K562 (cell line): Measurements from ENCODE around the gene OPRM1. TPM values are rescaled to one million over a fixed set of nuclear protein-coding genes. Genes with fewer than 3 reads are reported as not detected.

Source experiments
- ATAC-seq: fragments of 200-7000 bp; cut with Tn5 transposase; 3 replicates; pipeline ENCODE4 v1.9.1; 2020; ENCODE audit warnings: moderate library complexity
- BruUV-seq: library from RNA; stranded (reverse); fragments of 400-500 nt; replicated peaks from 2 replicates; lab custom pipeline; 2021; lab: Mats Ljungman, UMichigan
- CTCF ChIA-PET: fragments of 300-600 bp; formaldehyde crosslinking; extraction: SDS; loops from one replicate; lab custom pipeline; 2021; ENCODE audit warnings: low intra/inter-chr PET ratio; lab: Yijun Ruan, JAX
- POLR2A ChIA-PET: fragments of 300-600, 350-650 bp; sonication (Branson Sonifier 250); formaldehyde crosslinking; extraction: SDS; loops from one replicate; lab custom pipeline; 2021; ENCODE audit warnings: antibody characterized with exemption, inconsistent platforms; lab: Yijun Ruan, JAX
- DNase-seq, 4 experiments: peaks; one replicate each; pipeline versions ENCODE4 v3.0.0 to v3.0.0-alpha.2; 2011 to 2018; ENCODE audit warnings: low spot score in 3 of 4, mixed read lengths in 3 of 4; ENCODE audit errors: extremely low read depth in 1 of 4
- FAIRE-seq: peaks from 2 replicates; lab custom pipeline; 2011; peaks lifted over from hg19 to GRCh38; lab: Jason Lieb, UNC
- H2AFZ ChIP-seq: 2 replicates; pipeline ENCODE4 v1.6.0; 2011; ENCODE audit warnings: low read depth, low read length, control low read depth, inconsistent platforms
- H3K27ac ChIP-seq: fragments of 200-600 bp; 3 replicates; pipeline ENCODE4 v1.8.0; 2011; ENCODE audit warnings: low read depth, mild to moderate bottlenecking, control low read depth, inconsistent platforms, low read length, moderate library complexity, mixed read lengths; ENCODE audit errors: extremely low read depth
- H3K27me3 ChIP-seq, 2 experiments: fragments of 300-600 bp in 1 of 2; 2 replicates in 1 of 2; 3 replicates in 1 of 2; pipeline versions ENCODE4 v1.6.0 to v1.8.0; 2011; ENCODE audit warnings: inconsistent platforms in 2 of 2, low read length in 2 of 2, mild to moderate bottlenecking in 1 of 2, mixed read lengths in 1 of 2, moderate library complexity in 1 of 2; ENCODE audit not compliant: control insufficient read depth in 2 of 2, insufficient read depth in 2 of 2
- H3K36me3 ChIP-seq: fragments of 300-600 bp; 3 replicates; pipeline ENCODE4 v1.8.0; 2011; ENCODE audit warnings: mild to moderate bottlenecking, low read length, inconsistent platforms; ENCODE audit not compliant: control insufficient read depth, insufficient read depth
- H3K4me1 ChIP-seq, 2 experiments: fragments of 200-600 bp in 1 of 2; replicated peaks in 1 of 2; 2 replicates in 1 of 2; 3 replicates in 1 of 2; pipeline versions ENCODE4 v1.5.1 to v1.8.0; 2011; ENCODE audit warnings: inconsistent platforms in 2 of 2, low read length in 2 of 2, mild to moderate bottlenecking in 1 of 2, mixed read lengths in 1 of 2, moderate library complexity in 1 of 2; ENCODE audit not compliant: control insufficient read depth in 2 of 2, insufficient read depth in 2 of 2
- H3K4me2 ChIP-seq: 2 replicates; pipeline ENCODE4 v1.6.1; 2011; ENCODE audit warnings: low read length, control low read depth, inconsistent platforms, mixed read lengths; ENCODE audit not compliant: insufficient read depth
- H3K4me3 ChIP-seq: fragments of 200-600 bp; sonication (generic), shearing (Covaris generic); 2 replicates; pipeline ENCODE4 v1.5.1; 2016; ENCODE audit warnings: control low read depth, inconsistent platforms
- H3K79me2 ChIP-seq: fragments of 200-600 bp; 3 replicates; pipeline ENCODE4 v1.8.0; 2011; ENCODE audit warnings: low read length, inconsistent platforms; ENCODE audit not compliant: control insufficient read depth, insufficient read depth
- H3K9ac ChIP-seq, 2 experiments: 2 replicates each; pipeline versions ENCODE4 v1.6.0 to v1.6.1; 2011; ENCODE audit warnings: low read depth in 2 of 2, low read length in 2 of 2, control low read depth in 1 of 2, inconsistent platforms in 1 of 2, mild to moderate bottlenecking in 1 of 2, mixed read lengths in 1 of 2; ENCODE audit not compliant: insufficient read depth in 1 of 2
- H3K9me1 ChIP-seq: one replicate; pipeline ENCODE4 v1.6.0; 2011; ENCODE audit warnings: inconsistent platforms, mild to moderate bottlenecking, low read length, moderate library complexity; ENCODE audit not compliant: control insufficient read depth, insufficient read depth
- H3K9me3 ChIP-seq: replicated peaks from 2 replicates; pipeline ENCODE4 v1.5.1; 2011; ENCODE audit warnings: low read depth, low read length, inconsistent platforms; ENCODE audit not compliant: control insufficient read depth, insufficient read depth
- H4K20me1 ChIP-seq: replicated peaks from 2 replicates; pipeline ENCODE4 v1.6.1; 2011; ENCODE audit warnings: low read length, inconsistent platforms, mixed read lengths; ENCODE audit not compliant: control insufficient read depth, insufficient read depth
- BRD9 ChIP-seq: fragments of 450-650 bp; IDR thresholded peaks from 2 replicates; pipeline ENCODE4 v1.6.1; 2018; ENCODE audit warnings: low read depth; ENCODE audit not compliant: partially characterized antibody
- HDAC6 ChIP-seq: IDR thresholded peaks from 2 replicates; pipeline ENCODE4 v1.6.1; 2012; ENCODE audit warnings: low read depth, mild to moderate bottlenecking, control low read depth, inconsistent platforms, low read length, moderate library complexity
- POLR2G ChIP-seq: fragments of 200-400 bp; formaldehyde crosslinking; IDR thresholded peaks from 2 replicates; pipeline ENCODE4 v1.6.1; 2017; ENCODE audit warnings: low read depth, mild to moderate bottlenecking, antibody characterized with exemption, low read length, moderate library complexity
- RBM34 ChIP-seq: fragments of 200-400 bp; formaldehyde crosslinking; IDR thresholded peaks from 2 replicates; pipeline ENCODE4 v1.6.1; 2018; ENCODE audit warnings: low read length, borderline replicate concordance; ENCODE audit not compliant: insufficient read depth
- RNF2 ChIP-seq: sonication (generic); IDR thresholded peaks from 2 replicates; pipeline ENCODE4 v1.6.1; 2016
- ZFP30 ChIP-seq: fragments of 250-450 bp; sonication (Bioruptor Pico); IDR thresholded peaks from 2 replicates; pipeline ENCODE4 v1.8.0; 2022; ENCODE audit warnings: moderate library complexity, mild to moderate bottlenecking, inconsistent platforms, borderline replicate concordance
- WGBS: fragments of 100-300 bp; shearing (Covaris generic); methylation state at CpG from one replicate; pipeline ENCODE4 v1.1.6; 2016; ENCODE audit warnings: low coverage, mixed read lengths; ENCODE audit not compliant: insufficient coverage; ENCODE audit errors: missing lambda C conversion rate; 5-methylcytosine and 5-hydroxymethylcytosine counted together
- in situ Hi-C: fragments of 300-500 bp; cut with MboI; formaldehyde crosslinking; loops from 4 replicates; pipeline ENCODE4 v1.15.0; 2018; ENCODE audit warnings: inconsistent platforms, mixed read lengths
- intact Hi-C: fragments of 100-400 bp; cut with micrococcal nuclease; formaldehyde crosslinking; loops from 2 replicates; pipeline ENCODE4 v1.14.2; 2022
- polyA plus RNA-seq, 8 experiments: library from polyadenylated mRNA; depleted of rRNA in 4 of 8; stranded (reverse) in 5 of 8; unstranded in 3 of 8; fragments of >200 nt; fragmentation: Nextera tagmentation in 2 of 8; fragmentation: Illumina TruSeq in 1 of 8; extraction: Ambion mirVana in 2 of 8; extraction: Trizol in 1 of 8; gene quantifications; 2 replicates each; pipeline versions ENCODE4 v1.2.1 to v1.2.3, GENCODE V29; 2011 to 2014; ENCODE audit warnings: inconsistent platforms in 1 of 8, missing spikeins in 1 of 8
- total RNA-seq, 7 experiments: library from RNA; depleted of rRNA in 6 of 7; stranded (reverse); fragments of >200 nt in 6 of 7; fragmentation: Illumina TruSeq in 2 of 7; extraction: Trizol in 2 of 7; gene quantifications; 2 replicates each; pipeline versions ENCODE4 v1.2.1 to v1.2.3, GENCODE V29; 2011 to 2021; ENCODE audit warnings: low replicate concordance in 1 of 7
- TF ChIP-seq, protein P1 (sequence below): sonication (generic); formaldehyde crosslinking; IDR thresholded peaks from 2 replicates; pipeline ENCODE4 v1.8.0; 2022; ENCODE audit warnings: mild to moderate bottlenecking, missing genetic modification reagents, borderline replicate concordance
- TF ChIP-seq, protein P2 (sequence below): fragments of 250-450 bp; sonication (Bioruptor Pico); IDR thresholded peaks from 2 replicates; pipeline ENCODE4 v1.5.0; 2021
- TF ChIP-seq, protein P3 (sequence below): fragments of 250-450 bp; sonication (Bioruptor Pico); IDR thresholded peaks from 2 replicates; pipeline ENCODE4 v1.5.0; 2020; ENCODE audit warnings: mild to moderate bottlenecking, borderline replicate concordance
- TF ChIP-seq, protein P4 (sequence below): fragments of 150-350 bp; IDR thresholded peaks from 2 replicates; pipeline ENCODE4 v1.6.1; 2014; ENCODE audit warnings: low read depth, mild to moderate bottlenecking, low read length, borderline replicate concordance

Gene OPRM1
- total and polyA plus RNA-seq, 9 of the 15 experiments (the other 6 are each of a cell fraction or from before 2014, with no cell fraction given) = not detected

DNA sequence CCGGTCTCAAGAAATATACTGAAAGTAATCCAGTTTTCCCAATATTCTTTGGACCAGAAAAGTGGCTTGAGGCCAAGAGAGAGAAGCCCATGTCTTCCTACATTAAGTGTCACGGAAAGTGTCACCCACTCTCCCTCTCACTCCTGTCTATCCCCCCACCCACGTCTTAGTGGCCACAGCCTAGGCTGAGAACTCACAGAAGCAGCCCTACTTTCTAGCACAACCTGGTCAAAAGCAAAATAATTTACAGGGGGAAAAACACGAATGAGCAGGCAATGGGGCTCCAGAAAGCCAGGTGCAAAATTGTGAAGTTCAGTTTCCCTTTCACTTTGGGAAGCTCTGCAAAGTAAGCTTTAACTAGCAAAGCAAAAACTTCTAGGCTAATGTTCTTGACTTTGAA lies 118.0 kb downstream of the OPRM1 start:
- BruUV-seq = no TSS peak
- POLR2A ChIA-PET = interaction anchor here (0.8 kb wide), 1 partner anchor 130 kb away, joined by 4 read pairs; no protein-coding TSS in a partner anchor
- TF ChIP-seq, protein P1, sequence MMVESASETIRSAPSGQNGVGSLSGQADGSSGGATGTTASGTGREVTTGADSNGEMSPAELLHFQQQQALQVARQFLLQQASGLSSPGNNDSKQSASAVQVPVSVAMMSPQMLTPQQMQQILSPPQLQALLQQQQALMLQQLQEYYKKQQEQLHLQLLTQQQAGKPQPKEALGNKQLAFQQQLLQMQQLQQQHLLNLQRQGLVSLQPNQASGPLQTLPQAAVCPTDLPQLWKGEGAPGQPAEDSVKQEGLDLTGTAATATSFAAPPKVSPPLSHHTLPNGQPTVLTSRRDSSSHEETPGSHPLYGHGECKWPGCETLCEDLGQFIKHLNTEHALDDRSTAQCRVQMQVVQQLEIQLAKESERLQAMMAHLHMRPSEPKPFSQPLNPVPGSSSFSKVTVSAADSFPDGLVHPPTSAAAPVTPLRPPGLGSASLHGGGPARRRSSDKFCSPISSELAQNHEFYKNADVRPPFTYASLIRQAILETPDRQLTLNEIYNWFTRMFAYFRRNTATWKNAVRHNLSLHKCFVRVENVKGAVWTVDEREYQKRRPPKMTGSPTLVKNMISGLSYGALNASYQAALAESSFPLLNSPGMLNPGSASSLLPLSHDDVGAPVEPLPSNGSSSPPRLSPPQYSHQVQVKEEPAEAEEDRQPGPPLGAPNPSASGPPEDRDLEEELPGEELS (CRISPR knock-in tag) = no peak
- TF ChIP-seq HDAC6 (no peak), RNF2 (no peak), BRD9 (no peak), ZFP30 (CRISPR knock-in tag) (no peak), RBM34 (no peak), POLR2G (no peak)
- TF ChIP-seq, protein P2, sequence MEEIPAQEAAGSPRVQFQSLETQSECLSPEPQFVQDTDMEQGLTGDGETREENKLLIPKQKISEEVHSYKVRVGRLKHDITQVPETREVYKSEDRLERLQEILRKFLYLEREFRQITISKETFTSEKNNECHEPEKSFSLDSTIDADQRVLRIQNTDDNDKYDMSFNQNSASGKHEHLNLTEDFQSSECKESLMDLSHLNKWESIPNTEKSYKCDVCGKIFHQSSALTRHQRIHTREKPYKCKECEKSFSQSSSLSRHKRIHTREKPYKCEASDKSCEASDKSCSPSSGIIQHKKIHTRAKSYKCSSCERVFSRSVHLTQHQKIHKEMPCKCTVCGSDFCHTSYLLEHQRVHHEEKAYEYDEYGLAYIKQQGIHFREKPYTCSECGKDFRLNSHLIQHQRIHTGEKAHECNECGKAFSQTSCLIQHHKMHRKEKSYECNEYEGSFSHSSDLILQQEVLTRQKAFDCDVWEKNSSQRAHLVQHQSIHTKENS = no peak
- TF ChIP-seq, protein P3, sequence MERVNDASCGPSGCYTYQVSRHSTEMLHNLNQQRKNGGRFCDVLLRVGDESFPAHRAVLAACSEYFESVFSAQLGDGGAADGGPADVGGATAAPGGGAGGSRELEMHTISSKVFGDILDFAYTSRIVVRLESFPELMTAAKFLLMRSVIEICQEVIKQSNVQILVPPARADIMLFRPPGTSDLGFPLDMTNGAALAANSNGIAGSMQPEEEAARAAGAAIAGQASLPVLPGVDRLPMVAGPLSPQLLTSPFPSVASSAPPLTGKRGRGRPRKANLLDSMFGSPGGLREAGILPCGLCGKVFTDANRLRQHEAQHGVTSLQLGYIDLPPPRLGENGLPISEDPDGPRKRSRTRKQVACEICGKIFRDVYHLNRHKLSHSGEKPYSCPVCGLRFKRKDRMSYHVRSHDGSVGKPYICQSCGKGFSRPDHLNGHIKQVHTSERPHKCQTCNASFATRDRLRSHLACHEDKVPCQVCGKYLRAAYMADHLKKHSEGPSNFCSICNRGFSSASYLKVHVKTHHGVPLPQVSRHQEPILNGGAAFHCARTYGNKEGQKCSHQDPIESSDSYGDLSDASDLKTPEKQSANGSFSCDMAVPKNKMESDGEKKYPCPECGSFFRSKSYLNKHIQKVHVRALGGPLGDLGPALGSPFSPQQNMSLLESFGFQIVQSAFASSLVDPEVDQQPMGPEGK (CRISPR knock-in tag) = no peak
- TF ChIP-seq, protein P4, sequence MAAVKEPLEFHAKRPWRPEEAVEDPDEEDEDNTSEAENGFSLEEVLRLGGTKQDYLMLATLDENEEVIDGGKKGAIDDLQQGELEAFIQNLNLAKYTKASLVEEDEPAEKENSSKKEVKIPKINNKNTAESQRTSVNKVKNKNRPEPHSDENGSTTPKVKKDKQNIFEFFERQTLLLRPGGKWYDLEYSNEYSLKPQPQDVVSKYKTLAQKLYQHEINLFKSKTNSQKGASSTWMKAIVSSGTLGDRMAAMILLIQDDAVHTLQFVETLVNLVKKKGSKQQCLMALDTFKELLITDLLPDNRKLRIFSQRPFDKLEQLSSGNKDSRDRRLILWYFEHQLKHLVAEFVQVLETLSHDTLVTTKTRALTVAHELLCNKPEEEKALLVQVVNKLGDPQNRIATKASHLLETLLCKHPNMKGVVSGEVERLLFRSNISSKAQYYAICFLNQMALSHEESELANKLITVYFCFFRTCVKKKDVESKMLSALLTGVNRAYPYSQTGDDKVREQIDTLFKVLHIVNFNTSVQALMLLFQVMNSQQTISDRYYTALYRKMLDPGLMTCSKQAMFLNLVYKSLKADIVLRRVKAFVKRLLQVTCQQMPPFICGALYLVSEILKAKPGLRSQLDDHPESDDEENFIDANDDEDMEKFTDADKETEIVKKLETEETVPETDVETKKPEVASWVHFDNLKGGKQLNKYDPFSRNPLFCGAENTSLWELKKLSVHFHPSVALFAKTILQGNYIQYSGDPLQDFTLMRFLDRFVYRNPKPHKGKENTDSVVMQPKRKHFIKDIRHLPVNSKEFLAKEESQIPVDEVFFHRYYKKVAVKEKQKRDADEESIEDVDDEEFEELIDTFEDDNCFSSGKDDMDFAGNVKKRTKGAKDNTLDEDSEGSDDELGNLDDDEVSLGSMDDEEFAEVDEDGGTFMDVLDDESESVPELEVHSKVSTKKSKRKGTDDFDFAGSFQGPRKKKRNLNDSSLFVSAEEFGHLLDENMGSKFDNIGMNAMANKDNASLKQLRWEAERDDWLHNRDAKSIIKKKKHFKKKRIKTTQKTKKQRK = no peak

More for the DNA sequence above, 118.0 kb downstream of the OPRM1 start:
- Histone ChIP-seq H3K36me3 (no peaks in the 10 kb centered on the region), H3K4me2 (no peak overlapping the region), H4K20me1 (no peaks in the 10 kb centered on the region), H2AFZ (no peak overlapping the region), H3K4me3 (no peak overlapping the region), H3K9me3 (no peaks in the 10 kb centered on the region), H3K27me3 (no peaks in the 10 kb centered on the region), H3K27ac (no peak overlapping the region), H3K4me1 (no peaks in the 10 kb centered on the region), H3K79me2 (no peaks in the 10 kb centered on the region), H3K9ac (no peak overlapping the region), H3K9me1 (no peaks in the 10 kb centered on the region)
- 3% methylated on average over 4 of the region's 4 CpGs for WGBS
- intact Hi-C loops (loop anchor here (2.0 to 10.0 kb wide), 3 partner anchors 188 to 648 kb away; no protein-coding TSS in a partner anchor), in situ Hi-C loops (loop anchor here (10.0 to 25.0 kb wide), 2 partner anchors 518 to 655 kb away; no protein-coding TSS in a partner anchor)
- ATAC-seq = no peak
- no peak for DNase-seq
- CTCF ChIA-PET = no interaction called here
- FAIRE-seq = no peak
